C4-2B (cell line): Measurements from ENCODE around the gene TESK2.

ENCODE experiments used
- ZFX ChIP-seq: fragments of 450-650 bp; IDR thresholded peaks from 2 replicates; pipeline ENCODE4 v1.6.1; 2017
- TF ChIP-seq, protein P1 (sequence below): fragments of 450-650 bp; conservative IDR thresholded peaks from 2 replicates; pipeline ENCODE4 v1.5.1; 2017; ENCODE audit warnings: mild to moderate bottlenecking

DNA sequence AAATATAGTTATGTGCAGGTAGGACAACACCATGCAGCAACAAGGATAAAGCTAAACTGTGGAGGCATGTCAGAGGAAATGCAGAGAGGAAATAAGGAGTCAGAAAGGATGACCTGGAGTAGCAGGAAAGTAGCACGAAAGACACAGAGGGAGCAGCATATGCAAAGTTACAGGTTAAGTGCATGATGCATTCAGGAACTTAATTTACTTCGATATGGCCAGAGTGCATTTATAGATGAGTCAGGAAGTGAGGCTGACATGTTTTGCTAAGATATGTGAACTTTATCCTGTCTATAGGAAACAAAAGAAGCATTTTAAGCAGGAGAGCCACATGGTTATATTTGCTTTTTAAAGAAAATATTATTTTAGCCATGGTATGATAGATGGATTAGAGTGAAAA, 135.3 kb downstream of the TESK2 start:
- TF ChIP-seq, protein P1, sequence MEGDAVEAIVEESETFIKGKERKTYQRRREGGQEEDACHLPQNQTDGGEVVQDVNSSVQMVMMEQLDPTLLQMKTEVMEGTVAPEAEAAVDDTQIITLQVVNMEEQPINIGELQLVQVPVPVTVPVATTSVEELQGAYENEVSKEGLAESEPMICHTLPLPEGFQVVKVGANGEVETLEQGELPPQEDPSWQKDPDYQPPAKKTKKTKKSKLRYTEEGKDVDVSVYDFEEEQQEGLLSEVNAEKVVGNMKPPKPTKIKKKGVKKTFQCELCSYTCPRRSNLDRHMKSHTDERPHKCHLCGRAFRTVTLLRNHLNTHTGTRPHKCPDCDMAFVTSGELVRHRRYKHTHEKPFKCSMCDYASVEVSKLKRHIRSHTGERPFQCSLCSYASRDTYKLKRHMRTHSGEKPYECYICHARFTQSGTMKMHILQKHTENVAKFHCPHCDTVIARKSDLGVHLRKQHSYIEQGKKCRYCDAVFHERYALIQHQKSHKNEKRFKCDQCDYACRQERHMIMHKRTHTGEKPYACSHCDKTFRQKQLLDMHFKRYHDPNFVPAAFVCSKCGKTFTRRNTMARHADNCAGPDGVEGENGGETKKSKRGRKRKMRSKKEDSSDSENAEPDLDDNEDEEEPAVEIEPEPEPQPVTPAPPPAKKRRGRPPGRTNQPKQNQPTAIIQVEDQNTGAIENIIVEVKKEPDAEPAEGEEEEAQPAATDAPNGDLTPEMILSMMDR = no peak
- TF ChIP-seq ZFX = no peak
